Glutamatergic neuron (in vitro differentiated cells): Measurements from ENCODE around the gene KLHDC7B. TPM values are rescaled to one million over a fixed set of nuclear protein-coding genes. Genes with fewer than 3 reads are reported as not detected.
A peak's percentile ranks its signal among the peaks of the same experiment; 100 is the strongest.

ENCODE experiments used
- DNase-seq: peaks from one replicate; pipeline ENCODE4 v3.0.0; 2022
- H3K27ac Mint-ChIP-seq: one replicate; pipeline ENCODE4 v1.8.0; 2020; ENCODE audit warnings: mild to moderate bottlenecking, mixed read lengths, inconsistent platforms; ENCODE audit not compliant: unreplicated experiment
- H3K27me3 Mint-ChIP-seq: one replicate; pipeline ENCODE4 v1.8.0; 2020; ENCODE audit warnings: mild to moderate bottlenecking, moderate library complexity, mixed read lengths, inconsistent platforms; ENCODE audit not compliant: unreplicated experiment
- H3K36me3 Mint-ChIP-seq: one replicate; pipeline ENCODE4 v1.8.0; 2020; ENCODE audit warnings: mild to moderate bottlenecking, mixed read lengths, inconsistent platforms; ENCODE audit not compliant: unreplicated experiment
- H3K4me1 Mint-ChIP-seq: one replicate; pipeline ENCODE4 v1.8.0; 2020; ENCODE audit warnings: mild to moderate bottlenecking, low read depth, mixed read lengths, inconsistent platforms; ENCODE audit not compliant: unreplicated experiment
- H3K4me3 Mint-ChIP-seq: one replicate; pipeline ENCODE4 v1.8.0; 2020; ENCODE audit warnings: mild to moderate bottlenecking, mixed read lengths, inconsistent platforms; ENCODE audit not compliant: unreplicated experiment
- H3K9me3 Mint-ChIP-seq: one replicate; pipeline ENCODE4 v1.8.0; 2020; ENCODE audit warnings: mild to moderate bottlenecking, moderate library complexity, mixed read lengths, inconsistent platforms; ENCODE audit not compliant: unreplicated experiment
- total RNA-seq: library from RNA; stranded (reverse); fragmentation: NEBNext Ultra II Directional; extraction: Animal tissue kit (Norgen Biotek cat#: 25700); gene quantifications from one replicate; pipeline ENCODE4 v1.2.1, GENCODE V29; 2021; ENCODE audit not compliant: unreplicated experiment
- TF ChIP-seq, protein P1 (sequence below): fragments of 200-600 bp; sonication (generic); IDR thresholded peaks from one replicate; pipeline ENCODE4 v1.5.0; 2021; ENCODE audit not compliant: partially characterized antibody, unreplicated experiment

KLHDC7B gene
- total RNA-seq, 1 donor from 2014 or later: 0.12 TPM

DNA sequence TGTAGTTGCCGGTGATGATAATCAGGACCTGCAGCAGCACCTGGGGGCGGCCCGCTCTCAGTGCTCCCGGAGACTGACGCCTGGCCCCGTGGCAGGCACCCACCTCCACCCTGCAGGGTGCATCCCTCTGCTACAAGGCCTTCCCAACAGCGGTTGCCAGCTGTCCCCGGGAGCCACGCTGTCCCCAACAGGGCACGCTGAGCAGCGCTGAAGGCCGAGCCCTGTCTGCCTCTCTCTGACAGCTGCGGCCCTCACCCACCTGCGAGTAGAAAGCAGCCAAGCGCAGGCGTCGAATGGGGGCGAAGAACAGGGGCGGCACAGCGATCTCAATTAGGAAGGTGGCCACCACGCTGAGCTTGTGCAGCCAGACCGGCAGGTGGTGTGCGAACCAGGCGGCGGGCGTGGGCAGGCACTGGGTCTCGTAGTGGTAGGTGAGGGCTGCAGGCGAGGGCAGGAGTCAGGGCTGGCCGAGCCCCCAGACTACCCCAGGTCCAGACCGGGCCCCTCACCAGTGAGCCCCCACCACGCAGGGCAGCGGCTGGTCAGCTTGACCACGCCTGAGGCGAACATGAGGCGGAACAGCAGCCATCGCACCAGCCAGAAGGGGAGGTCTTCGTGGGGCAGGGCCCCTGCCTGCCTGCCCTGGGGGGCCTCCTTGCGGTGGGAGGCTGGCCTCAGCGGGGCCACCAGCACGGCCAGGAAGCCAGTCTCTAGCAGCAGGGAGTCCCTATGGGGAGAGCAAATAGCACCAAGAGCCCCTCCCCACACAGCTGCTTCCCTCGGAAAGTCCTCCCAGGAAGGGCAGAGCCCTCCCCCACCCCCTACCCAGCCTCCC is 39.7 kb upstream of the KLHDC7B start:
- H3K36me3 Mint-ChIP-seq: no peaks in the 10 kb centered on the region
- H3K4me1 Mint-ChIP-seq: peaks cover 3% of the 10 kb centered on the region
- H3K9me3 Mint-ChIP-seq: peaks cover 4% of the 10 kb centered on the region
- TF ChIP-seq, protein P1, sequence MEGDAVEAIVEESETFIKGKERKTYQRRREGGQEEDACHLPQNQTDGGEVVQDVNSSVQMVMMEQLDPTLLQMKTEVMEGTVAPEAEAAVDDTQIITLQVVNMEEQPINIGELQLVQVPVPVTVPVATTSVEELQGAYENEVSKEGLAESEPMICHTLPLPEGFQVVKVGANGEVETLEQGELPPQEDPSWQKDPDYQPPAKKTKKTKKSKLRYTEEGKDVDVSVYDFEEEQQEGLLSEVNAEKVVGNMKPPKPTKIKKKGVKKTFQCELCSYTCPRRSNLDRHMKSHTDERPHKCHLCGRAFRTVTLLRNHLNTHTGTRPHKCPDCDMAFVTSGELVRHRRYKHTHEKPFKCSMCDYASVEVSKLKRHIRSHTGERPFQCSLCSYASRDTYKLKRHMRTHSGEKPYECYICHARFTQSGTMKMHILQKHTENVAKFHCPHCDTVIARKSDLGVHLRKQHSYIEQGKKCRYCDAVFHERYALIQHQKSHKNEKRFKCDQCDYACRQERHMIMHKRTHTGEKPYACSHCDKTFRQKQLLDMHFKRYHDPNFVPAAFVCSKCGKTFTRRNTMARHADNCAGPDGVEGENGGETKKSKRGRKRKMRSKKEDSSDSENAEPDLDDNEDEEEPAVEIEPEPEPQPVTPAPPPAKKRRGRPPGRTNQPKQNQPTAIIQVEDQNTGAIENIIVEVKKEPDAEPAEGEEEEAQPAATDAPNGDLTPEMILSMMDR: no peak
- peaks cover 5% of the 10 kb centered on the region for H3K27me3 Mint-ChIP-seq
- no peak for DNase-seq
- H3K4me3 Mint-ChIP-seq: no peak overlapping the region
- no peak overlapping the region for H3K27ac Mint-ChIP-seq

DNA sequence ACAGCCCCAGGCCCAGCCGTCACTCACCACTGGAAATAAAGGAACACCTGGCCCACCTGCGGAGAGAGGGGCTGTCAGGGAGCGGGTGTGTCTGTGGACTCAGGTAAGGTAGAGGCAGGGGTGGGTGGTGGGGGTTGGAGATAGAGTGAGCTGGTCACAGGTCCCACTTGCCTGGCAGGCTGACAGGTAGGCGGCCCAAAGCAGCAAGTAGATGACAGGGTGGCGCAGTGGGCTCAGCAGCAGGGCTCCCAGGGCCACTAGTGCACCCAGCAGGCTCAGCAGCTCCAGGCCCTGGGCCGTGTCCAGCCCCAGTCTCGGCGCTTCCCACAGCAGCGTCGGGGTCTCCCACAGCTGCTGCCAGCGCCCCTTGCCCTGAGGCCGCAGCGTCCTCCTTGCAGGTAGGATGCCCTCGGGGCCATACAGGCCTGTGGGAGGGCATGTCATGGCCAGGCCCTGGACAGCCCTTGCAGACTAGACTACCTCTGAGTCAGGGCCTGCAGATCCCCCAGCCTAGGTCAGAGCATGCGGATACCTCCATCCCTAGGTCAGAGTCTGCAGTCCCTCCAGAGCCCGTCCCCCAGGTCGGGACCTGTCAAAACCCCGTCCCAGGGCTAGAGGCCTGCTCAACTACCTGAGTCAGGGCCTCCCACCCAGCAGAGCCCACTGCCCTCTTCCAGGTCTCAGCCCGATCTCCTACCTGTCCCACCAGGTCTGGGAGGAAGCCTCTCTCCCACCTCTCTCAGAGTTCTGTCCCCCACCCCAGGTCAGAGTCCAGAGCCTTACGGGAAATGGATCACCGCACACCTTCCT is 38.9 kb upstream of the KLHDC7B start:
- TF ChIP-seq, protein P1: no peak
- H3K36me3 Mint-ChIP-seq: no peaks in the 10 kb centered on the region
- H3K27ac Mint-ChIP-seq: peak overlapping the region; percentile 55
- peak overlapping the region; percentile 89 for H3K4me3 Mint-ChIP-seq
- H3K9me3 Mint-ChIP-seq: peaks cover 4% of the 10 kb centered on the region
- H3K4me1 Mint-ChIP-seq: peaks cover 3% of the 10 kb centered on the region
- peaks cover 5% of the 10 kb centered on the region for H3K27me3 Mint-ChIP-seq
- DNase-seq: peak; percentile 26

DNA sequence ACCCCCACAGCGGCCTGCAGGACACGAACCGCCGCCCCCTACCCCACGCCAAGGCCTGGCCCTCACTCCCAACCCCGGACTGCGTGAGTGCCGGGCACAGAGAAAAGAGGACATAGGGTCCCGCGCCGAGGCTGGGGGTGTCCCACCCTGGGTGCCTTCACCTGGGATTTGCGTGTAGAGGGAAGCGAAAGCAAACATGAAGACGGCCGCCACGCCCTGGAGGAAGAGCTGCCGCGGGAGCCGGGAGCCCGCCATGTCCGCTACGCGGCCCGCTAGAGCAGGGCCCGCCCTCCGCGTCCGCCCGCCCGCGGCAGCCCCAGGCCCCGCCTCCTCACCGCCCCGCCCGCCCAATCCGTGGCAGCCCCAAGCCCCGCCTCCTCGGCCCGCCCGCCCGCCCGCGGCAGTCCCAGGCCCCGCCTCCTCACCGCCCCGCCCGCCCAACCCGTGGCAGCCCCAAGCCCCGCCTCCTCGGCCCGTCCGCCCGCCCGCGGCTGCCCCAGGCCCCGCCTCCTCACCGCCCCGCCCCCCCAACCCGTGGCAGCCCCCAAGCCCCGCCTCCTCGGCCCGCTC is 38.2 kb upstream of the KLHDC7B start, which contains the start of gene LMF2:
TSS of gene LMF2 (minus strand) at position 282 of the 570 bp plus-strand sequence. CDS start at position 255, 27 bp downstream.
- peaks cover 3% of the 10 kb centered on the region for H3K4me1 Mint-ChIP-seq
- peak within 1 kb of the TSS; percentile 91 for H3K4me3 Mint-ChIP-seq

DNA sequence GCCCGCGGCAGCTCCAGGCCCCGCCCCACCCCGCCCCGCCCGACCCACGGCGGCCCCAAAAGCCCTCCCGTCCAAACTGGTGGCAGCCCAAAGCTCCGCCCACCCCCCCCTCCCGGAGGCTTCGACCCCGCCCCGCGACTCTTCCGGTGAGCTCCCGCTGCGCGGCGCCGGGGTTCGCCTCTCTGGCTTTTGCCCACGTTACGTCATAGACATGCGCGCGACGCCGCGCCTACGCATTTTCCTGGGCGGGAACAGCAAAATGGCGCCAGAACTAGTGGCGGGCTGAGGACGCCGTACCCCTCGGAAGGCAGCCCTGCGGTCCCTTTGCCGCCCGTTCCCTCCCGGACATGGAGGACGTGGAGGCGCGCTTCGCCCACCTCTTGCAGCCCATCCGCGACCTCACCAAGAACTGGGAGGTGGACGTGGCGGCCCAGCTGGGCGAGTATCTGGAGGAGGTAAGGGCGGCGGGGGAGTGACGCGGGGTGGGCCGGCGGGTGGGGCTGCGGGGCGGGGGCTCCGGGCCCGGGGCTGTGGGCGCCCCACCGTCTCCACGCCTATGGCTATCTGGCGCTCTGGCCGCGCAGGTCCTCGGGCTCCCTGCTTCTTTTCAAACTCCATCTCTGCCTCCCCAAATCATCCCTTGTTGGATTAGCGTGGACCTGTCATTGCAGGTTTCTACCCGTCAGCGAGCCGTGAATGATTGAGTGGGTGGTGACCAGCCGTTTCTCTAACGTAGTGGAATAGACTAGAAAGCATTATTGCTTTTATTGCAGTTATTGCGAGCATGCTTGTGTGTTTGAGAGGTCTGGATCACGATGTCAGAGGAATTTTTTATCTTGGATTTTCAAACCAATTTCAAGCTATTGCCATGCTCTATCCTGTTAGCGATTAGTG is 37.5 kb upstream of the KLHDC7B start, which contains the start of gene NCAPH2:
TSS of gene NCAPH2 (plus strand) at position 234 of the 894 bp plus-strand sequence. CDS start at position 348, 114 bp downstream.
- Mint-ChIP-seq H3K27ac (peak within 1 kb of the TSS; percentile 72), H3K4me1 (peaks cover 3% of the 10 kb centered on the region), H3K4me3 (peak within 1 kb of the TSS; percentile 91), H3K36me3 (no peaks in the 10 kb centered on the region), H3K27me3 (peaks cover 5% of the 10 kb centered on the region), H3K9me3 (peaks cover 4% of the 10 kb centered on the region)
- TF ChIP-seq, protein P1: no peak
- DNase-seq: peak; percentile 97

More for the DNA sequence above, 38.2 kb upstream of the KLHDC7B start, which contains the start of gene LMF2:
- TF ChIP-seq, protein P1: no peak
- peaks cover 5% of the 10 kb centered on the region for H3K27me3 Mint-ChIP-seq
- peak; percentile 94 for DNase-seq
- H3K27ac Mint-ChIP-seq: peak within 1 kb of the TSS; percentile 72
- H3K9me3 Mint-ChIP-seq: peaks cover 4% of the 10 kb centered on the region
- H3K36me3 Mint-ChIP-seq: no peaks in the 10 kb centered on the region
